DMS114 treated with DMSO at 0.1 percent for 48 hours (cell line): ENCODE results near the gene RANBP10.
"Not testable (repeated sequence)": the region's sequence is repeated elsewhere in the genome, so short reads cannot be mapped to it uniquely, and the experiment has no call there.

ENCODE experiments used
- DNase-seq: peaks from one replicate; lab custom pipeline; 2025; ENCODE audit not compliant: unreplicated experiment; lab: John Stamatoyannopoulos, UW

Gene RANBP10

DNA sequence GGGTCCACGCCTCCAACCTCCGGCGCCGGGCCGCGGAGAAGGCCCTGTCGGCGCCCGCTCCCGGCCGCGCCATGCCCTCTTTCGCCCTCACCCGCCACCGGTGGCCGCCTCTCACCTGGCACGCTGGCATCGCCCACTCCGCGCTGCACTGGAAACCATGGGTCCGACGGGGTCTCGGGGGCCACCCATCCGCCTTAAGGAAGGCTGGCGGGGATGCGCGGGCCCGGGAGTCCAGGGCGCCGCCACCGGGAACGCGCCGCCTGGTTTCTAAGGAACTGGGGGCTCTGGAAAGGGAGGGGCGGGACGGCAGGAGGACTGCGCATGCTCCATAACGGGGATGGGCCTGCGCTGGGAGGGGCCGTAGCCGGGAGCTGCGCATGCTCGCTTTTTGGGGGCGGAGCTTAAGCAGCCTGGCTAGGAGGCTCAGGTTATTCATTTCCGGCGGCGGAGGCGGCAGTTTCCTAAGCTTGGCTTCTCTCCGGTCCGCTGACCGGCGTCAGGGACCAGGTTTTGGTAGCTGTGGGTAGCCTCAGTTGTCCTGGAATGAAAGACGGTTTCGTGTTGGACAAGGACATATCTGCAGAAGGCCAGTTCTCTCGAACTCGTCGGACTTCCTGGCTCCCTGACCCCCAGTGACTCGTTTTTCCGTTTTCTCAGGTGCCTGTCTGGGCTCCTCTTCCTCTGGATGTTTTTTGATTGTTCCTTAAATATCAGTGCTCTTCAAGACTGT is 87.1 kb downstream of the RANBP10 start, which contains the start of gene GFOD2:
Gene GFOD2 (minus strand): TSS at position 269 of the 730 bp plus-strand sequence. CDS start 33,601 bp downstream, outside the sequence.
- peak; percentile 92 for DNase-seq

GRCh38 chr16:67718668-67719047 is 87.7 kb downstream of the RANBP10 start:
- no peak for DNase-seq

- DNase-seq: no peak
Observed at GRCh38 chr16:67716097-67716496, 90.3 kb downstream of the RANBP10 start.

DNA sequence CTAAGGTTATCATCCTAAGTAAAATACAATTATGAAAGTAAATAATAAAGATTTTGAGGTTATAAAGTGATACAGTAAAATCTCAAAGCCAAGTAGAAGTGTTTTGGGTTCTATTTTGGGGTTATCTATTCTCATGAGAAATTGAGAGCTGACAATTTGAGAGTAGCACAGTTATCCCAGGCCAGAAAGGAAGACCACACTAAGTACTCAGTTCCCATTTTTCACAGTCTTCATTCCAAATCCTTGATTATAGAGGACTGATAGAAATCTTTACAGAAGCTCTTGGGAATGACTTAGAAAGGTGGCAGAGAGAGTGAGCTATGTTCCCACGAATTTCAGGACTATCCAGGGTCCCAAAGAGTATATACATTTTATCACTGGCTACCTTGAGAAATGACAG is 91.8 kb downstream of the RANBP10 start:
- no peak for DNase-seq

DNA sequence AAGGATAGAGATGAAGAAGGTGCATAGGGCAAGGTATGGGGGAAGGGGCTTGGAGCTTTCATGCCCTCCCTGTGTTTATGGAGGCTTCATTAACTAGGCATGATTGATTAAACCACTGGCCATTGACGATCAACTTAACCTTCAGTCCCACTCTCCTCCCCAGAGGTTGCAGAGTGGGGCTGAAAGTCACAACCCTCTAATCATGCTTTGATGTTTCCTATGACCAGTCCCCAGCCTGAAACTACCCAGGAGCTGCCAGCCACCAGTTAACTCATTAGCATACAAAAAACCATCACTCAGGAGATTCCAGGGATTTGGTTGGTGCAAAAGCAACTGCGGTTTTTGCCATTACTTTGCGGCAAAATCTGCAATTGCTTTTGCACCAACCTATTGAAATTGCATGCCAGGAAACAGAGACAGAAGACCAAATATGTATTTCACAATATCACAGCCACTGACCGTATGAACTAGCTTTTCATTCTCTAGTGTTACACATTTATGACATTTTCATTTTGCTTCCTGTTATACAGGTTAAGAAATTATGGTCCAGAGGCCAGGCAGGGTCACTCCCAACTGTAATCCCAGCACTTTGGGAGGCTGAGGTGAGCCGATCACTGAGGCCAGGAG is 92.6 kb downstream of the RANBP10 start:
- no peak for DNase-seq

- no peak for DNase-seq
Observed at GRCh38 chr16:67710607-67711006, 95.8 kb downstream of the RANBP10 start.

- no peak for DNase-seq
Observed at GRCh38 chr16:67709050-67709449, 97.3 kb downstream of the RANBP10 start.

GRCh38 chr16:67708368-67708771 is 98.0 kb downstream of the RANBP10 start:
- DNase-seq: no peak

DNA sequence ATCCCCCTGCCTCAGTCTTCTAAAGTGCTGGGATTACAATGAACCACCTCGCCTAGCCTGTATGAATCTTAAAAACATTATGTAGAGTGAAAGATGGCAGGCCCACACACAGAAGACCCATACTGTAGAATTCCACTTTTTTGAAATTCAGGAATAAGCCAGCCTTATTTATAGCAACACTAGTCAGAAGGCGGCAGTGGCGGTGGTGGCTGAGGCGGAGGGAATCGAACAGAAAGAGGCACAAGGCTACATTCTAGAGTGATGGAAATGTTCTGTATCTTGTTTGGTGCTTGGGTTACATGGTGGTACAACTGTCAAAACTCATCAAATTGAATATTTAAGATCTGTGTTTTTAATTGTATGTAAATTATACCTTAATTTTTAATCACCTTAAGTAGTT is 98.6 kb downstream of the RANBP10 start:
- DNase-seq: no peak

- DNase-seq: no peak
Observed at GRCh38 chr16:67707210-67707609, 99.2 kb downstream of the RANBP10 start.

- no peak for DNase-seq
Observed at GRCh38 chr16:67704110-67704509, 102.2 kb downstream of the RANBP10 start.

GRCh38 chr16:67703626-67704025 is 102.7 kb downstream of the RANBP10 start:
- DNase-seq: no peak

- DNase-seq: no peak
Observed at GRCh38 chr16:67702130-67702529, 104.2 kb downstream of the RANBP10 start.

DNA sequence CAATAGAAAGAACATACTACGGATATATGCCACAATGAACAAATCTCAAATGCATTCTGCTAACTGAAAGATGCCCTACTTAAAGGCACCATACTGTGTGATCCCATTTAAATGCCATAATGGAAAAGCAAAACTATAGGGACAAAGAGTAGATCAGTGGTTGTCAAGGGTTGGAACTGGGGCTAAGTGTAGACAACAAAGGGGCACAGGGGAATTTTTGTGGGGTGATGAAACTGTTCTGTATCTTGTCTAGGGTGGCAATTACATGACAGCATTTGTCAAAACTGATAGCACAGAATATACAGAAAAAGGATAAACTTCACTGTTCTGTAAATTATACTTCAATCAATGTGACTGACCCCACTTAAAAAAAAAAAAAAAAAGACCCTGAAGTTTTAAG is 104.9 kb downstream of the RANBP10 start:
- DNase-seq: no peak

GRCh38 chr16:67699265-67699664 is 107.1 kb downstream of the RANBP10 start:
- no peak for DNase-seq

- no peak for DNase-seq
Observed at GRCh38 chr16:67697422-67698185, 108.8 kb downstream of the RANBP10 start.

GRCh38 chr16:67694611-67695010 is 111.7 kb downstream of the RANBP10 start:
- no peak for DNase-seq

DNA sequence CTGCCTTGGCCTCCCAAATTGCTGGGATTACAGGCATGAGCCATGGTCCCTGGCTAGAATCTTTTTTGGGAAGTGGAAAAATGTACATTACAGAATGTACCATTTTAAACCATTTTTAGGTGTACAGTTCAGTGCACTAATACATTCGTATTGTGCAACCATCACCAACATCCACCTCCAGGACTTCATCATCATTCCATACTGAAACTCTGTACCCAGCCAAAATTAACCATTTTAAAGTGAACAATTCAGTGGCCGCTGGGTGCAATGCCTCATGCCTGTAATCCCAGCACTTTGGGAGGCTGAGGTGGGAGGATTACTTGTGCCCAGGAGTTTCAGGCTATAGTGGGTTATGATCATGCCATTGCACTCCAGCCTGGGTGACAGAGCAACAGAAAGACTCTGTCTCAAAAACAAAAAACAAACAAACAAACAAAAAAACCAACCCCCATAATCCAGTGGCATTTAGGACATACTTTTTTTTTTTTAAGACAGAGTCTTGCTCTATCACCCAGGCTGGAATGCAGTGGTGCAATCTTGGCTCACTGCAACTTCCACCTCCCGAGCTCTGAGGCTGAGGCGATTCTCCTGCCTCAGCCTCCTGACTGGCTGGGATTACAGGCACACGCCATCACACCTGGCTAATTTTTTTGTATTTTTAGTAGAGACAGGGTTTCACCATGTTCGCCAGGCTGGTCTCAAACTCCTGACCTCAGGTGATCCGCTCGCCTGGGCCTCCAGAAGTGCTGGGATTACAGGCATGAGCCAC is 112.7 kb downstream of the RANBP10 start:
- not testable (repeated sequence) for DNase-seq

DNA sequence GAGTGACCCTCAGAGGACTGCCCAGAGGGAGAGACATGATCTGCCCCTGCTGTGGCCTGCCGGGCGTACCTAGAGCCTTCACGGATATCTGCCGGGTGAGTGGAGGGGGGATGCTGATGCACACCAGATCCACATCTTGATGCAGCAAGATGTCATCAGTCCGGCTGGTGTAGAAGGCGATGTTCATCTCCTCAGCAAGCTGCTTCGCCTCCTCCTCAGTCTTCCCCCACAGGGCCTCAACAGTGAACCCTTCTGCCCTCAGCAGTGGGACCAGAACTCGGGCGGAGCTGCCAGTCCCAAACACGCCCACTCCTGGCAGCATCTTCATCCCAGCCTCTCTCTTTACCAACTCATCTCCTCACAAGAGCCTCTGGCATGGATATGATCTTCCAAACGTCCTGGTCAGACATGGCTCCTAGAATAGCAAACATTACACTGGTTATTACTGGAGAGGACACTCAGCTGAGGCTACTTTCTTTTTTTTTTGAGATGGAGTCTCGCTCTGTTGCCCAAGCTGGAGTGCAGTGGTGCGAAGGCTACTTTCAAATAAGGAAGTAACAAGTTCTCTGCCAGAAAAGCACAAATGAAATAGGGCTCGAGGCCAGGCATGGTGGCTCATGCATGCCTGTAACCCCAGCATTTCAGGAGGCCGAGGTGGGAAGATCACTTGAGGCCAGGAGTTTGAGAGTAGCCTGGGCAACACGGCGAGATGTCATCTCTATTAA is 120.8 kb downstream of the RANBP10 start:
- no peak for DNase-seq

- DNase-seq: no peak
Observed at GRCh38 chr16:67683767-67684166, 122.6 kb downstream of the RANBP10 start.
